ENCODE results near the gene KLF11. TPM values are rescaled to one million over a fixed set of nuclear protein-coding genes. Genes with fewer than 3 reads are reported as not detected.

KLF11 gene
- polyA plus RNA-seq, 1 of the 3 experiments (the other 2 are of a cell fraction): 9.5 TPM

DNA sequence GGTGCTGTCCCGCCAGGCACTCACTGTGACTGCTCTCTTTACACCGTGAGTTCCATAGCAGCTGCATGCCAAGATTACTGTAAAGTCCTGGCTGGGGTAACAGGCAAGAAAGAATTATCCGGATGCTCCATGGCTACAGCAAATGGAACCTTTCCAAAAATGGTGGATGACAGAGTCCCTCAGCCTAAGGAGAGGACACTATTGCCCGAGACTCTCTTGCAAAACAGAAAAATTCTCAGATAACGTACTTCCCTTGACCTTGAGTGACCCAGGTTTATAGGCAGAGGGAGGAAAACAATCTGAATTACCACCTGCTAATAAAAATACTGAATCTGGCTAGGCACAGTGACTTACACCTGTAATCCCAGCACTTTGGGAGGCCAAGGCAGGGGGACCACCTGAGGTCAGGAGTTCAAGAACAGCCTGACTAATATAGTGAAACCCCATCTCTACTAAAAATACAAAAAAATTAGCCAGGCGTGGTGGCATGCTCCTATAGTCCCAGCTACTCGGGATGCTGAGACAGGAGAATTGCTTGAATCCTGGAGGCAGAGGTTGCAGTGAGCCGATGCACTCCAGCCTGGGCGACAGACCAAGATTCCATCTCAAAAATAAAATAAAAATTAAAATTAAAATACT lies 32.3 kb downstream of the KLF11 start:
- no peak overlapping the region for H3K9ac ChIP-seq
- H3K9me2 ChIP-seq: no peaks in the 10 kb centered on the region
- no peak overlapping the region for H3K4me3 ChIP-seq (ENCODE audit: low read depth in 2 of 2, low read length in 1 of 2)
- TF ChIP-seq EP300 (IDR thresholded peaks at IDR 0.05; ENCODE audit: borderline replicate concordance in 1 of 2, low read depth in 1 of 2, low read length in 1 of 2): no peak
- TF ChIP-seq, protein P1, sequence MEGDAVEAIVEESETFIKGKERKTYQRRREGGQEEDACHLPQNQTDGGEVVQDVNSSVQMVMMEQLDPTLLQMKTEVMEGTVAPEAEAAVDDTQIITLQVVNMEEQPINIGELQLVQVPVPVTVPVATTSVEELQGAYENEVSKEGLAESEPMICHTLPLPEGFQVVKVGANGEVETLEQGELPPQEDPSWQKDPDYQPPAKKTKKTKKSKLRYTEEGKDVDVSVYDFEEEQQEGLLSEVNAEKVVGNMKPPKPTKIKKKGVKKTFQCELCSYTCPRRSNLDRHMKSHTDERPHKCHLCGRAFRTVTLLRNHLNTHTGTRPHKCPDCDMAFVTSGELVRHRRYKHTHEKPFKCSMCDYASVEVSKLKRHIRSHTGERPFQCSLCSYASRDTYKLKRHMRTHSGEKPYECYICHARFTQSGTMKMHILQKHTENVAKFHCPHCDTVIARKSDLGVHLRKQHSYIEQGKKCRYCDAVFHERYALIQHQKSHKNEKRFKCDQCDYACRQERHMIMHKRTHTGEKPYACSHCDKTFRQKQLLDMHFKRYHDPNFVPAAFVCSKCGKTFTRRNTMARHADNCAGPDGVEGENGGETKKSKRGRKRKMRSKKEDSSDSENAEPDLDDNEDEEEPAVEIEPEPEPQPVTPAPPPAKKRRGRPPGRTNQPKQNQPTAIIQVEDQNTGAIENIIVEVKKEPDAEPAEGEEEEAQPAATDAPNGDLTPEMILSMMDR (IDR thresholded peaks at IDR 0.05): no peak
- TF ChIP-seq SMC3 (IDR thresholded peaks at IDR 0.05; ENCODE audit: low read depth, low read length): no peak
- no peak for TF ChIP-seq RCOR1 (IDR thresholded peaks at IDR 0.05; ENCODE audit: low read length)
- TF ChIP-seq, protein P2, sequence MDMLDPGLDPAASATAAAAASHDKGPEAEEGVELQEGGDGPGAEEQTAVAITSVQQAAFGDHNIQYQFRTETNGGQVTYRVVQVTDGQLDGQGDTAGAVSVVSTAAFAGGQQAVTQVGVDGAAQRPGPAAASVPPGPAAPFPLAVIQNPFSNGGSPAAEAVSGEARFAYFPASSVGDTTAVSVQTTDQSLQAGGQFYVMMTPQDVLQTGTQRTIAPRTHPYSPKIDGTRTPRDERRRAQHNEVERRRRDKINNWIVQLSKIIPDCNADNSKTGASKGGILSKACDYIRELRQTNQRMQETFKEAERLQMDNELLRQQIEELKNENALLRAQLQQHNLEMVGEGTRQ (IDR thresholded peaks at IDR 0.05; ENCODE audit: borderline replicate concordance, low read depth, low read length): no peak
- no peak for TF ChIP-seq FOSL2 (IDR thresholded peaks at IDR 0.05; ENCODE audit: borderline replicate concordance, low read depth)
- TF ChIP-seq, protein P3, sequence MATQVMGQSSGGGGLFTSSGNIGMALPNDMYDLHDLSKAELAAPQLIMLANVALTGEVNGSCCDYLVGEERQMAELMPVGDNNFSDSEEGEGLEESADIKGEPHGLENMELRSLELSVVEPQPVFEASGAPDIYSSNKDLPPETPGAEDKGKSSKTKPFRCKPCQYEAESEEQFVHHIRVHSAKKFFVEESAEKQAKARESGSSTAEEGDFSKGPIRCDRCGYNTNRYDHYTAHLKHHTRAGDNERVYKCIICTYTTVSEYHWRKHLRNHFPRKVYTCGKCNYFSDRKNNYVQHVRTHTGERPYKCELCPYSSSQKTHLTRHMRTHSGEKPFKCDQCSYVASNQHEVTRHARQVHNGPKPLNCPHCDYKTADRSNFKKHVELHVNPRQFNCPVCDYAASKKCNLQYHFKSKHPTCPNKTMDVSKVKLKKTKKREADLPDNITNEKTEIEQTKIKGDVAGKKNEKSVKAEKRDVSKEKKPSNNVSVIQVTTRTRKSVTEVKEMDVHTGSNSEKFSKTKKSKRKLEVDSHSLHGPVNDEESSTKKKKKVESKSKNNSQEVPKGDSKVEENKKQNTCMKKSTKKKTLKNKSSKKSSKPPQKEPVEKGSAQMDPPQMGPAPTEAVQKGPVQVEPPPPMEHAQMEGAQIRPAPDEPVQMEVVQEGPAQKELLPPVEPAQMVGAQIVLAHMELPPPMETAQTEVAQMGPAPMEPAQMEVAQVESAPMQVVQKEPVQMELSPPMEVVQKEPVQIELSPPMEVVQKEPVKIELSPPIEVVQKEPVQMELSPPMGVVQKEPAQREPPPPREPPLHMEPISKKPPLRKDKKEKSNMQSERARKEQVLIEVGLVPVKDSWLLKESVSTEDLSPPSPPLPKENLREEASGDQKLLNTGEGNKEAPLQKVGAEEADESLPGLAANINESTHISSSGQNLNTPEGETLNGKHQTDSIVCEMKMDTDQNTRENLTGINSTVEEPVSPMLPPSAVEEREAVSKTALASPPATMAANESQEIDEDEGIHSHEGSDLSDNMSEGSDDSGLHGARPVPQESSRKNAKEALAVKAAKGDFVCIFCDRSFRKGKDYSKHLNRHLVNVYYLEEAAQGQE (IDR thresholded peaks at IDR 0.05; ENCODE audit: low read depth, low read length): no peak
- TF ChIP-seq, protein P4, sequence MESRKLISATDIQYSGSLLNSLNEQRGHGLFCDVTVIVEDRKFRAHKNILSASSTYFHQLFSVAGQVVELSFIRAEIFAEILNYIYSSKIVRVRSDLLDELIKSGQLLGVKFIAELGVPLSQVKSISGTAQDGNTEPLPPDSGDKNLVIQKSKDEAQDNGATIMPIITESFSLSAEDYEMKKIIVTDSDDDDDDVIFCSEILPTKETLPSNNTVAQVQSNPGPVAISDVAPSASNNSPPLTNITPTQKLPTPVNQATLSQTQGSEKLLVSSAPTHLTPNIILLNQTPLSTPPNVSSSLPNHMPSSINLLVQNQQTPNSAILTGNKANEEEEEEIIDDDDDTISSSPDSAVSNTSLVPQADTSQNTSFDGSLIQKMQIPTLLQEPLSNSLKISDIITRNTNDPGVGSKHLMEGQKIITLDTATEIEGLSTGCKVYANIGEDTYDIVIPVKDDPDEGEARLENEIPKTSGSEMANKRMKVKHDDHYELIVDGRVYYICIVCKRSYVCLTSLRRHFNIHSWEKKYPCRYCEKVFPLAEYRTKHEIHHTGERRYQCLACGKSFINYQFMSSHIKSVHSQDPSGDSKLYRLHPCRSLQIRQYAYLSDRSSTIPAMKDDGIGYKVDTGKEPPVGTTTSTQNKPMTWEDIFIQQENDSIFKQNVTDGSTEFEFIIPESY (IDR thresholded peaks at IDR 0.05; ENCODE audit: borderline replicate concordance, low read depth): no peak
- no peak for TF ChIP-seq USF1 (IDR thresholded peaks at IDR 0.05; ENCODE audit: borderline replicate concordance, low read depth)
- TF ChIP-seq FOXJ3 (CRISPR knock-in tag; IDR thresholded peaks at IDR 0.05): no peak
- TF ChIP-seq EZH2phosphoT487 (IDR thresholded peaks at IDR 0.05; ENCODE audit: borderline replicate concordance, low read depth): no peak
- TF ChIP-seq ELF1 (IDR thresholded peaks at IDR 0.05): no peak
- no peak for TF ChIP-seq JUND (IDR thresholded peaks at IDR 0.05)
- H3K36me3 ChIP-seq (replicated peaks in 1 of 2; ENCODE audit: control insufficient read depth in 1 of 2, insufficient read depth in 2 of 2, low read length in 1 of 2): no peaks in the 10 kb centered on the region
- H3K4me2 ChIP-seq: no peak overlapping the region
- H3K4me1 ChIP-seq (ENCODE audit: control insufficient read depth in 1 of 2, insufficient read depth in 2 of 2, low read depth in 1 of 2, low read length in 1 of 2): peaks cover 0 to 2% of the 10 kb centered on the region in 2 experiments; a peak in 1 of 4 replicates
- no peaks in the 10 kb centered on the region for H4K20me1 ChIP-seq (ENCODE audit: insufficient read depth)
- no peak overlapping the region for H3K27ac ChIP-seq (ENCODE audit: low read depth in 2 of 2, low read length in 1 of 2)
- H3K9me3 ChIP-seq: no peaks in the 10 kb centered on the region
- no peak for DNase-seq
- H3K79me2 ChIP-seq (ENCODE audit: insufficient read depth): no peaks in the 10 kb centered on the region
- CTCF ChIA-PET: interaction anchor here (1.4 to 28.7 kb wide), 6 partner anchors 10 to 361 kb away, joined by 4 to 946 read pairs (median 134); partner anchors contain the start of genes CYS1 and RRM2
- H3K27me3 ChIP-seq (ENCODE audit: insufficient read depth): peaks cover 34% of the 10 kb centered on the region
- no peak overlapping the region for H2AFZ ChIP-seq (ENCODE audit: low read depth)
- H3F3A ChIP-seq (replicated peaks; ENCODE audit: insufficient read depth): peaks cover 4% of the 10 kb centered on the region
- WGBS (ENCODE audit: low lambda C conversion rate): 68% methylated on average over 9 of the region's 9 CpGs
- POLR2A ChIA-PET: no interaction called here
